Neuronal stem cell (in vitro differentiated cells): ENCODE data around the gene DACT1.
A peak's percentile ranks its signal among the peaks of the same experiment; 100 is the strongest.

Experiments
- DNase-seq: peaks from one replicate; pipeline ENCODE4 v3.0.0-alpha.2; 2013; ENCODE audit warnings: low spot score
- H2AFZ ChIP-seq: one replicate; pipeline ENCODE4 v1.6.1; 2013; ENCODE audit warnings: mild to moderate bottlenecking, low read length, inconsistent platforms
- H2AK5ac ChIP-seq: 2 replicates; pipeline ENCODE4 v1.6.1; 2013; ENCODE audit warnings: low read depth, mild to moderate bottlenecking, inconsistent platforms, low read length, moderate library complexity, mixed read lengths
- H2BK120ac ChIP-seq: 2 replicates; pipeline ENCODE4 v1.6.1; 2013; ENCODE audit warnings: low read depth, mild to moderate bottlenecking, inconsistent platforms, low read length, moderate library complexity, mixed read lengths
- H2BK12ac ChIP-seq: one replicate; pipeline ENCODE4 v1.6.1; 2013; ENCODE audit warnings: low read length, inconsistent platforms
- H2BK15ac ChIP-seq: 2 replicates; pipeline ENCODE4 v1.6.1; 2013; ENCODE audit warnings: mild to moderate bottlenecking, low read length, inconsistent platforms, mixed read lengths
- H2BK5ac ChIP-seq: one replicate; pipeline ENCODE4 v1.6.1; 2013; ENCODE audit warnings: inconsistent platforms, mild to moderate bottlenecking, low read length, moderate library complexity
- H3K14ac ChIP-seq: one replicate; pipeline ENCODE4 v1.6.1; 2013; ENCODE audit warnings: low read length, inconsistent platforms
- H3K18ac ChIP-seq: 2 replicates; pipeline ENCODE4 v1.6.1; 2013; ENCODE audit warnings: low read length, inconsistent platforms
- H3K23ac ChIP-seq: 2 replicates; pipeline ENCODE4 v1.6.1; 2013; ENCODE audit warnings: low read depth, mild to moderate bottlenecking, mixed read lengths, low read length, inconsistent platforms; ENCODE audit not compliant: poor library complexity
- H3K27ac ChIP-seq: replicated peaks from 3 replicates; pipeline ENCODE4 v1.5.1; 2013; ENCODE audit warnings: low read length, inconsistent platforms
- H3K27me3 ChIP-seq, 3 experiments: 2 replicates each; pipeline ENCODE4 v1.6.1; 2013; ENCODE audit warnings: low read length in 3 of 3, mild to moderate bottlenecking in 2 of 3, inconsistent platforms in 1 of 3, low read depth in 1 of 3, mixed read lengths in 1 of 3, moderate library complexity in 1 of 3; ENCODE audit not compliant: control insufficient read depth in 3 of 3, insufficient read depth in 3 of 3
- H3K36me3 ChIP-seq, 2 donors: replicated peaks in 1 of 2; 2 replicates each; pipeline ENCODE4 v1.6.1; 2013; ENCODE audit warnings: low read length in 2 of 2; ENCODE audit not compliant: control insufficient read depth in 2 of 2, insufficient read depth in 2 of 2
- H3K4ac ChIP-seq: 2 replicates; pipeline ENCODE4 v1.6.1; 2013; ENCODE audit warnings: inconsistent platforms, mild to moderate bottlenecking, low read length, moderate library complexity
- H3K4me1 ChIP-seq, 2 donors: 1 replicate in 1 of 2; 2 replicates in 1 of 2; pipeline ENCODE4 v1.6.1; 2013; ENCODE audit warnings: low read length in 2 of 2, low read depth in 1 of 2; ENCODE audit not compliant: control insufficient read depth in 2 of 2, insufficient read depth in 1 of 2
- H3K4me2 ChIP-seq: one replicate; pipeline ENCODE4 v1.6.1; 2013; ENCODE audit warnings: mild to moderate bottlenecking, low read length, inconsistent platforms; ENCODE audit not compliant: insufficient read depth, poor library complexity, severe bottlenecking
- H3K4me3 ChIP-seq, 2 donors: 2 replicates each; pipeline ENCODE4 v1.5.1; 2013; ENCODE audit warnings: low read length in 2 of 2, mild to moderate bottlenecking in 2 of 2, inconsistent platforms in 1 of 2, moderate library complexity in 1 of 2
- H3K79me1 ChIP-seq: one replicate; pipeline ENCODE4 v1.6.1; 2013; ENCODE audit warnings: low read depth, mild to moderate bottlenecking, inconsistent platforms, low read length, moderate library complexity
- H3K9ac ChIP-seq: one replicate; pipeline ENCODE4 v1.6.1; 2013; ENCODE audit warnings: mild to moderate bottlenecking, low read depth, low read length, inconsistent platforms; ENCODE audit not compliant: poor library complexity
- H3K9me3 ChIP-seq, 2 donors: replicated peaks in 1 of 2; 2 replicates each; pipeline versions ENCODE3 to v1.6.1; 2013; ENCODE audit warnings: low read length in 2 of 2, mild to moderate bottlenecking in 2 of 2, inconsistent platforms in 1 of 2, low read depth in 1 of 2, mixed read lengths in 1 of 2, moderate library complexity in 1 of 2; ENCODE audit not compliant: control insufficient read depth in 2 of 2, insufficient read depth in 1 of 2
- H4K8ac ChIP-seq: one replicate; pipeline ENCODE4 v1.6.1; 2013; ENCODE audit warnings: low read depth, mild to moderate bottlenecking, inconsistent platforms, low read length, moderate library complexity
- H4K91ac ChIP-seq: one replicate; pipeline ENCODE4 v1.6.1; 2013; ENCODE audit warnings: low read length, low read depth, mild to moderate bottlenecking, inconsistent platforms; ENCODE audit not compliant: poor library complexity
- WGBS, 2 donors: extraction: QIAGEN DNeasy Blood & Tissue Kit; methylation state at CpG; one replicate each; pipeline ENCODE4 v1.1.7; 2013; ENCODE audit warnings: missing lambda C conversion rate in 2 of 2, mixed read lengths in 1 of 2; ENCODE audit not compliant: insufficient read length in 2 of 2, insufficient replicate concordance in 1 of 2; ENCODE audit errors: extremely low coverage in 2 of 2; 5-methylcytosine and 5-hydroxymethylcytosine counted together

Gene DACT1

DNA sequence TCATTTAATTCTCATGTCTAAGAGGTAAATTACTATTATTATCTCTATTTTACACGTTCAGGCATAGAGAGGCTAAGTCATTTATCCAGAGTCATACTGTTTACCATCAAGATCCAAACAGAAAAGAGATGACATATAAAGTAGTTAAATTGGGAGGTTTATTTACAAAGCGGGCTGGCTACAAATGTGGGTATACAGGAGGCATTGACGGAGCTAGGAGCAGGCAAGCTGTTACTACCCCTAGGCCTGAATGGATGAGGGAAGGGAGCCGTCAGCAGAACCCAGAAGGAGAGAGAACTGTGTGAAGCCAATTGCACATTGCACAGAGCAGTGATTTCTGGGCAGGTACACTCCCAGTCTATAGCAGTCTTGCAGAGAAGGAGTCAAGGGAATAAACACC is 39.8 kb downstream of the DACT1 start:
- DNase-seq: no peak
- Histone ChIP-seq H2BK15ac (no peak overlapping the region), H3K4me1 (no peaks in the 10 kb centered on the region), H3K27ac (no peak overlapping the region), H3K9ac (no peak overlapping the region), H2BK12ac (no peak overlapping the region), H3K14ac (no peak overlapping the region), H3K79me1 (no peaks in the 10 kb centered on the region), H4K91ac (no peak overlapping the region), H3K9me3 (no peaks in the 10 kb centered on the region), H3K27me3 (no peaks in the 10 kb centered on the region), H3K23ac (no peak overlapping the region), H3K4me2 (no peak overlapping the region), H2BK5ac (no peak overlapping the region), H3K36me3 (no peaks in the 10 kb centered on the region), H2AFZ (no peak overlapping the region), H3K4ac (no peak overlapping the region), H2AK5ac (no peak overlapping the region), H3K4me3 (no peak overlapping the region), H3K18ac (no peak overlapping the region), H4K8ac (no peak overlapping the region), H2BK120ac (no peak overlapping the region)
- WGBS, 2 donors: no CpG with 5 or more reads among the region's 4 CpGs

DNA sequence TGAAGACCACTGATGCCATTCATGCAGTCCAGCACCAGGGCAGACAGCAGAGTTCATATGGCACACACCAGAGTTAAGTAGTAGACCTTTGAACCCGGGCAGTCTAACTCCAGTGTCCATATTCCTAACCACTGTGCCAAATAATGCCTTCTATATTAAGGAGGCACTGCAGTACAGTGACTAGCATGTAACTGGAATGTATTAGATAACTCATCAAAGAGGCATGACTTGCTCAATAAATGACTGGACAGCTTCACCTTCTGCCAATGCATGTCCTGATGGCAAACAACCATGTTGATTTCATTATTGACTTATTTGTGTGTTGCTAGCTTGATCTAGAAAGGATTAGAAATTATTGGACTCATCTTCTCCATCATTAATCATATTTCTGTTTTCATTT is 40.2 kb downstream of the DACT1 start:
- Histone ChIP-seq H2BK5ac (no peak overlapping the region), H2BK120ac (no peak overlapping the region), H3K4me3 (no peak overlapping the region), H3K27ac (no peak overlapping the region), H2BK12ac (no peak overlapping the region), H3K23ac (no peak overlapping the region), H3K18ac (no peak overlapping the region), H4K91ac (no peak overlapping the region), H3K9me3 (no peaks in the 10 kb centered on the region), H3K4me1 (no peaks in the 10 kb centered on the region), H3K14ac (no peak overlapping the region), H3K4me2 (no peak overlapping the region), H3K9ac (no peak overlapping the region), H2BK15ac (no peak overlapping the region), H3K79me1 (no peaks in the 10 kb centered on the region), H3K36me3 (no peaks in the 10 kb centered on the region), H2AFZ (no peak overlapping the region), H2AK5ac (no peak overlapping the region), H3K27me3 (no peaks in the 10 kb centered on the region), H4K8ac (no peak overlapping the region), H3K4ac (no peak overlapping the region)
- DNase-seq: no peak
- no CpG with 5 or more reads among the region's 1 CpG for WGBS, 2 donors

DNA sequence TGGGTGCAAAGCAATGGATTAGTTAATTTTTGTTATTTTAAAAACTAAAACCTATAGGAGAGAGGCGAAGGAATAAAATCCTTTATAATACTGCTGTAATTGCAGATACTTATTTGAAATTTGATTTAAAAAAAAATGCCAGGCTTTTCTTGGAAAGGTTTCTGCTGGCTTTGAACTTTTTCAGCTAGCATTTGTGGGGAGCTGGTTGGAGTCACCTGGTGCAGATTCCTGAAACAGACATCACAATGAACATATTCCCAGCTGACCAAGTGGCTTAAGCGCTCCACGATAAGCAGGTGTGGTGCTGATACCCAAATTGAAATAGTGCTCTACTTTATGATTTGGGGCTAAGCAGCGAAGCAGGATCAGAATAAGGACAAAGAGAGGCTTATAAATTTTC is 42.9 kb downstream of the DACT1 start:
- Histone ChIP-seq H2BK15ac (no peak overlapping the region), H3K27ac (no peak overlapping the region), H3K9me3 (no peaks in the 10 kb centered on the region), H3K4me1 (no peaks in the 10 kb centered on the region), H3K4me3 (no peak overlapping the region), H3K14ac (no peak overlapping the region), H3K4ac (no peak overlapping the region), H3K9ac (no peak overlapping the region), H2BK120ac (no peak overlapping the region), H4K8ac (no peak overlapping the region), H2AK5ac (no peak overlapping the region), H3K23ac (no peak overlapping the region), H2BK12ac (no peak overlapping the region), H4K91ac (no peak overlapping the region), H2AFZ (no peak overlapping the region), H3K27me3 (no peaks in the 10 kb centered on the region), H3K18ac (no peak overlapping the region), H3K36me3 (no peaks in the 10 kb centered on the region), H3K79me1 (no peaks in the 10 kb centered on the region), H3K4me2 (no peak overlapping the region), H2BK5ac (no peak overlapping the region)
- no peak for DNase-seq
- no CpG with 5 or more reads among the region's 4 CpGs for WGBS, 2 donors

DNA sequence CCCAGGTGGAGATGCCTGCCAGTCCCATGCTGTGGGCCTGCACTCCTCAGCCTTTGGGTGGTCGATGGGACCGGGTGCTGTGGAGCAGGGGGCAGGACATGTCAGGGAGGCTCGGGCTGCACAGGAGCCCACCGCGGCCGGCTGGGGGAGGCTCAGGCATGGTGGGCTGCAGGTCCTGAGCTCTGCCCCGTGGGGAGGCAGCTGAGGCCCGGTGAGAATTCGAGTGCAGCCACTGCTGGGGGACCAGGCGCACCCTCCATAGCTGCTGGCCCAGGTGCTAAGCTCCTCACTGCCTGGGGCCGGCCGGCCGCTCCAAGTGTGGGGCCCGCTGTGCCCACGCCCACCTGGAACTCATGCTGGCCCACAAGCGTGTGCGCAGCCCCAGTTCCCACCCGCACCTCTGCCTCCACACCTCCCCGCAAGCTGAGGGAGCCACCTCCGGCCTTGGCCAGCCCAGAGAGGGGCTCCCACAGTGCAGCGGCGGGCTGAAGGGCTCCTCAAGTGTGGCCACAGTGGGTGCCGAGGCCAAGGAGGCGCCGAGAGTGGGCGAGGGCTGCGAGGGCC is 49.6 kb downstream of the DACT1 start:
- no CpG with 5 or more reads among the region's 27 CpGs for WGBS, 2 donors
- Histone ChIP-seq H2AK5ac (no peak overlapping the region), H3K4me1 (no peaks in the 10 kb centered on the region), H3K23ac (no peak overlapping the region), H2BK15ac (no peak overlapping the region), H3K79me1 (no peaks in the 10 kb centered on the region), H3K4me2 (no peak overlapping the region), H3K9ac (no peak overlapping the region), H3K27ac (no peak overlapping the region), H3K14ac (no peak overlapping the region), H3K9me3 (peaks cover 2 to 3% of the 10 kb centered on the region in 2 donors), H3K4me3 (no peak overlapping the region), H4K91ac (no peak overlapping the region), H3K27me3 (no peaks in the 10 kb centered on the region), H2BK12ac (peak overlapping the region; percentile 19), H4K8ac (no peak overlapping the region), H2BK120ac (no peak overlapping the region), H3K4ac (no peak overlapping the region), H3K18ac (no peak overlapping the region), H2AFZ (no peak overlapping the region), H3K36me3 (no peaks in the 10 kb centered on the region), H2BK5ac (no peak overlapping the region)
- DNase-seq: no peak
